NCI-H146 (cell line): ENCODE data around the gene APOB.

ENCODE experiments used
- DNase-seq: peaks from one replicate; lab custom pipeline; 2025; lab: John Stamatoyannopoulos, UW

The APOB gene

GRCh38 chr2:20977520-20978180 is 66.2 kb downstream of the APOB start:
- DNase-seq = no peak

GRCh38 chr2:20976527-20976926 is 67.3 kb downstream of the APOB start:
- DNase-seq = no peak

GRCh38 chr2:20972792-20973565 is 70.9 kb downstream of the APOB start:
- DNase-seq = no peak

GRCh38 chr2:20972110-20972509 is 71.8 kb downstream of the APOB start:
- DNase-seq = no peak

- no peak for DNase-seq
These were observed 73.8 kb downstream of the APOB start for GRCh38 chr2:20970068-20970467.

GRCh38 chr2:20966061-20966595 is 77.7 kb downstream of the APOB start:
- DNase-seq = no peak

GRCh38 chr2:20965221-20965620 is 78.7 kb downstream of the APOB start:
- DNase-seq = no peak

- DNase-seq = no peak
These were observed 80.0 kb downstream of the APOB start for GRCh38 chr2:20963867-20964266.

GRCh38 chr2:20962939-20963557 is 80.8 kb downstream of the APOB start:
- DNase-seq = peak; percentile 54

GRCh38 chr2:20961858-20962257 is 82.0 kb downstream of the APOB start:
- no peak for DNase-seq

- no peak for DNase-seq
These were observed 83.9 kb downstream of the APOB start for GRCh38 chr2:20960003-20960402.

- DNase-seq = no peak
These were observed 84.6 kb downstream of the APOB start for GRCh38 chr2:20959252-20959651.

GRCh38 chr2:20957788-20958525 is 85.9 kb downstream of the APOB start:
- DNase-seq = no peak

GRCh38 chr2:20955277-20956026 is 88.4 kb downstream of the APOB start:
- DNase-seq = no peak

- no peak for DNase-seq
These were observed 90.6 kb downstream of the APOB start for GRCh38 chr2:20953146-20953824.
